ENCODE results near the gene CERK.

The CERK gene

GRCh38 chr22:46677323-46678002, 60.6 kb downstream of the CERK start:
- H3K4me1 ChIP-seq (ENCODE audit: control insufficient read depth, insufficient read depth, low read length): no peaks in the 10 kb centered on the region
- ChIA-PET POLR2A (no interaction called here), CTCF (no interaction called here)
- no peak overlapping the region for H3K27ac ChIP-seq (ENCODE audit: extremely low read depth, low read depth, low read length)
- no peaks in the 10 kb centered on the region for H3K9me3 ChIP-seq (ENCODE audit: control insufficient read depth, insufficient read depth, low read depth, low read length)
- TF ChIP-seq ZNF837 (tag by site-specific recombination; IDR thresholded peaks at IDR 0.05): no peak
- no peak for TF ChIP-seq ZNF23 (tag by site-specific recombination; IDR thresholded peaks at IDR 0.05; ENCODE audit: borderline replicate concordance)
- TF ChIP-seq ZBTB49 (tag by site-specific recombination; IDR thresholded peaks at IDR 0.05; ENCODE audit: low read depth): no peak
- TF ChIP-seq BCL11B (tag by site-specific recombination; IDR thresholded peaks at IDR 0.05; ENCODE audit: low read depth): no peak
- no peak for TF ChIP-seq ZNF248 (tag by site-specific recombination; IDR thresholded peaks at IDR 0.05)
- no peak for TF ChIP-seq OVOL3 (tag by site-specific recombination; IDR thresholded peaks at IDR 0.05)
- TF ChIP-seq ZEB2 (tag by site-specific recombination; IDR thresholded peaks at IDR 0.05): no peak
- no peak for TF ChIP-seq YY2 (tag by site-specific recombination; IDR thresholded peaks at IDR 0.05)
- no peak for TF ChIP-seq ZNF560 (tag by site-specific recombination; IDR thresholded peaks at IDR 0.05; ENCODE audit: borderline replicate concordance)
- TF ChIP-seq CTCF (tag by site-specific recombination; IDR thresholded peaks at IDR 0.05): no peak
- no peak for TF ChIP-seq ZNF785 (tag by site-specific recombination; IDR thresholded peaks at IDR 0.05)
- no peak for TF ChIP-seq ZBTB10 (tag by site-specific recombination; IDR thresholded peaks at IDR 0.05)
- TF ChIP-seq ZNF362 (tag by site-specific recombination; IDR thresholded peaks at IDR 0.05): no peak
- no peak for TF ChIP-seq ZBTB26 (tag by site-specific recombination; optimal IDR thresholded peaks at IDR 0.05)
- no peak for TF ChIP-seq ZNF324 (tag by site-specific recombination; IDR thresholded peaks at IDR 0.05)
- no peak for TF ChIP-seq PRDM2 (tag by site-specific recombination; IDR thresholded peaks at IDR 0.05; ENCODE audit: borderline replicate concordance)
- no peak overlapping the region for H3K4me3 ChIP-seq (ENCODE audit: low read depth, low read length)
- H3K36me3 ChIP-seq (ENCODE audit: control insufficient read depth in 2 of 2, insufficient read depth in 1 of 2, low read length in 2 of 2): peaks cover 0 to 53% of the 10 kb centered on the region in 2 experiments; a peak in 1 of 3 replicates

Measured in HEK293 (cell line).